Caco-2 (cell line): ENCODE measurements around the gene GNL3L. TPM values are rescaled to one million over a fixed set of nuclear protein-coding genes. Genes with fewer than 3 reads are reported as not detected.

Source experiments
- BruUV-seq: library from RNA; stranded (reverse); fragments of 400-500 nt; replicated peaks from 2 replicates; lab custom pipeline; 2021; lab: Mats Ljungman, UMichigan
- CTCF ChIA-PET: fragments of 300-600 bp; sonication (Branson Sonifier 250); formaldehyde crosslinking; loops from one replicate; lab custom pipeline; 2022; ENCODE audit warnings: antibody characterized with exemption; lab: Charles Lee
- POLR2A ChIA-PET: fragments of 300-600 bp; sonication (Branson Sonifier 250); formaldehyde crosslinking; loops from one replicate; lab custom pipeline; 2022; ENCODE audit warnings: antibody characterized with exemption; lab: Charles Lee
- DNase-seq, 2 experiments: peaks; one replicate each; pipeline versions ENCODE4 v3.0.0 to v3.0.0-alpha.2; 2020 to 2022
- H3K27me3 ChIP-seq: replicated peaks from 2 replicates; pipeline ENCODE4 v1.6.0; 2011; ENCODE audit warnings: low read length; ENCODE audit not compliant: control insufficient read depth, insufficient read depth
- H3K36me3 ChIP-seq: 2 replicates; pipeline ENCODE4 v1.5.1; 2011; ENCODE audit warnings: low read length; ENCODE audit not compliant: control insufficient read depth, insufficient read depth
- H3K4me1 ChIP-seq: fragments of 250-450 bp; sonication (Bioruptor Pico); 2 replicates; pipeline ENCODE4 v1.5.1; 2020; ENCODE audit warnings: mild to moderate bottlenecking
- H3K4me3 ChIP-seq: 2 replicates; pipeline ENCODE4 v1.5.1; 2011; ENCODE audit warnings: low read depth, mild to moderate bottlenecking, control low read depth, low read length
- H3K9me3 ChIP-seq: fragments of 250-450 bp; sonication (Bioruptor Pico); 2 replicates; pipeline ENCODE4 v1.5.1; 2020; ENCODE audit warnings: mild to moderate bottlenecking, moderate library complexity
- H3K27ac Mint-ChIP-seq: one replicate; pipeline ENCODE4 v1.8.0; 2022; ENCODE audit warnings: mixed read lengths; ENCODE audit not compliant: unreplicated experiment
- H3K27me3 Mint-ChIP-seq: one replicate; pipeline ENCODE4 v1.8.0; 2022; ENCODE audit warnings: mixed read lengths; ENCODE audit not compliant: insufficient read depth, unreplicated experiment
- H3K36me3 Mint-ChIP-seq: one replicate; pipeline ENCODE4 v1.8.0; 2022; ENCODE audit warnings: mild to moderate bottlenecking, mixed read lengths; ENCODE audit not compliant: insufficient read depth, unreplicated experiment
- H3K4me1 Mint-ChIP-seq: one replicate; pipeline ENCODE4 v1.8.0; 2022; ENCODE audit warnings: low read depth, mixed read lengths; ENCODE audit not compliant: unreplicated experiment
- H3K4me3 Mint-ChIP-seq: one replicate; pipeline ENCODE4 v1.8.0; 2022; ENCODE audit warnings: mild to moderate bottlenecking, moderate library complexity, mixed read lengths; ENCODE audit not compliant: unreplicated experiment
- H3K9me3 Mint-ChIP-seq: one replicate; pipeline ENCODE4 v1.8.0; 2022; ENCODE audit warnings: mixed read lengths; ENCODE audit not compliant: unreplicated experiment
- intact Hi-C: fragments of 100-400 bp; cut with micrococcal nuclease; formaldehyde crosslinking; loops from one replicate; pipeline ENCODE4 v1.10.0; 2022; ENCODE audit not compliant: unreplicated experiment
- total RNA-seq: library from RNA; stranded (reverse); gene quantifications from 2 replicates; pipeline ENCODE4 v1.2.3, GENCODE V29; 2022
- TF ChIP-seq, protein P1 (sequence below), 2 experiments: fragments of 200-600 bp in 1 of 2; IDR thresholded peaks; 1 replicate in 1 of 2; 2 replicates in 1 of 2; pipeline versions ENCODE4 v1.5.1 to v1.8.0; 2011 to 2022; ENCODE audit warnings: antibody characterized with exemption in 1 of 2, control low read depth in 1 of 2, inconsistent platforms in 1 of 2, low read depth in 1 of 2, low read length in 1 of 2, mild to moderate bottlenecking in 1 of 2, moderate library complexity in 1 of 2; ENCODE audit not compliant: insufficient read depth in 1 of 2, severe bottlenecking in 1 of 2, unreplicated experiment in 1 of 2

Gene GNL3L
- total RNA-seq, 1 experiment from 2014 or later, result 61.0 TPM

DNA sequence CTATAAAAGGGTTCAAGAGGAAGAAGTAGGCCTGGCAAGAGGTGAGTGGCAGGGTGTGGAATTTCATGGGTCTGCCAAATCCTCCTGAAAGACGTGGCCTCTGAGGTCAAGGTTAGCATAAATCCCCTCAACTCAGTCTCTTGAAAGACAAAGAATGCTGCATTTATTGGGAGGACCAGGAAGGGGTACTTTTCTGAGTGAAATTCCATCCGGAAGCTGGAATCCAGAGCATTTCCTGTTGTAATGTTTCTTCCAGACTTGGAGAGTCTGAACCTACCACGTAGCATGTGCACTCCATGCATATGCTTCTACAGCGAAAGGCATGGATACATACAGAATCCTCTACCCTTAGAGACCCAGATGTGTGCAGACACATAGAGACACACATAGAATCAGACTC is 20.6 kb upstream of the GNL3L start:
- no peaks in the 10 kb centered on the region for H3K27me3 ChIP-seq
- intact Hi-C loops, result no loop called here
- H3K36me3 Mint-ChIP-seq, result no peaks in the 10 kb centered on the region
- no peak overlapping the region for H3K27ac Mint-ChIP-seq
- H3K4me1 ChIP-seq, result no peaks in the 10 kb centered on the region
- ChIA-PET POLR2A (no interaction called here), CTCF (no interaction called here)
- no TSS peak for BruUV-seq
- H3K4me3 ChIP-seq, result no peak overlapping the region
- no peaks in the 10 kb centered on the region for H3K4me1 Mint-ChIP-seq
- H3K4me3 Mint-ChIP-seq, result no peak overlapping the region
- no peaks in the 10 kb centered on the region for H3K36me3 ChIP-seq
- TF ChIP-seq, protein P1, sequence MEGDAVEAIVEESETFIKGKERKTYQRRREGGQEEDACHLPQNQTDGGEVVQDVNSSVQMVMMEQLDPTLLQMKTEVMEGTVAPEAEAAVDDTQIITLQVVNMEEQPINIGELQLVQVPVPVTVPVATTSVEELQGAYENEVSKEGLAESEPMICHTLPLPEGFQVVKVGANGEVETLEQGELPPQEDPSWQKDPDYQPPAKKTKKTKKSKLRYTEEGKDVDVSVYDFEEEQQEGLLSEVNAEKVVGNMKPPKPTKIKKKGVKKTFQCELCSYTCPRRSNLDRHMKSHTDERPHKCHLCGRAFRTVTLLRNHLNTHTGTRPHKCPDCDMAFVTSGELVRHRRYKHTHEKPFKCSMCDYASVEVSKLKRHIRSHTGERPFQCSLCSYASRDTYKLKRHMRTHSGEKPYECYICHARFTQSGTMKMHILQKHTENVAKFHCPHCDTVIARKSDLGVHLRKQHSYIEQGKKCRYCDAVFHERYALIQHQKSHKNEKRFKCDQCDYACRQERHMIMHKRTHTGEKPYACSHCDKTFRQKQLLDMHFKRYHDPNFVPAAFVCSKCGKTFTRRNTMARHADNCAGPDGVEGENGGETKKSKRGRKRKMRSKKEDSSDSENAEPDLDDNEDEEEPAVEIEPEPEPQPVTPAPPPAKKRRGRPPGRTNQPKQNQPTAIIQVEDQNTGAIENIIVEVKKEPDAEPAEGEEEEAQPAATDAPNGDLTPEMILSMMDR (IDR thresholded peaks at IDR 0.05; ENCODE audit: insufficient read depth in 1 of 2, low read depth in 1 of 2, low read length in 1 of 2, severe bottlenecking in 1 of 2, unreplicated experiment in 1 of 2), result no peak
- no peak for DNase-seq
- peaks cover 6% of the 10 kb centered on the region for H3K27me3 Mint-ChIP-seq
- peaks cover 9% of the 10 kb centered on the region for H3K9me3 Mint-ChIP-seq
- H3K9me3 ChIP-seq, result no peaks in the 10 kb centered on the region

DNA sequence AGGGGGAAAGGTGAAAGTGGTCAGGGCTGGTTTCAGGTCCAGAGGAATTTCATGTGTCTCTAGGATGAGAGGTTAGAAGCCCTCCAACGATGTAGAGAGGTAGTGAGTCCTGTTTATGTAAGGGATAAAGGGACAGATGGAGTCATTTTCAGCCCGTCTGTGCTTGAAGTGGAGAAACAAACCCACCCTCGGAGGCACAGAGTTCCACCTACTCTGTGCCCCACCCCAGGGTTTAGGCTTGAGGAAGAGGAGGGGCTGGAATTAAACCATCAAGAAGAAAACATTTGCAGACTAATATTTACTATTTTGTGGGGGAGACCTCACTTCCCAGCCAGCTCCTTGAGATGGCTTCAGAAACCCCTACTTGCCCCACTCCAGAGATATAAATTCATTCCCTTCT is 868 bp upstream of the GNL3L start:
- TF ChIP-seq, protein P1 (IDR thresholded peaks at IDR 0.05; ENCODE audit: insufficient read depth in 1 of 2, low read depth in 1 of 2, low read length in 1 of 2, severe bottlenecking in 1 of 2, unreplicated experiment in 1 of 2), result no peak
- peak overlapping the region; percentile 95 for H3K27ac Mint-ChIP-seq
- BruUV-seq, result no TSS peak

DNA sequence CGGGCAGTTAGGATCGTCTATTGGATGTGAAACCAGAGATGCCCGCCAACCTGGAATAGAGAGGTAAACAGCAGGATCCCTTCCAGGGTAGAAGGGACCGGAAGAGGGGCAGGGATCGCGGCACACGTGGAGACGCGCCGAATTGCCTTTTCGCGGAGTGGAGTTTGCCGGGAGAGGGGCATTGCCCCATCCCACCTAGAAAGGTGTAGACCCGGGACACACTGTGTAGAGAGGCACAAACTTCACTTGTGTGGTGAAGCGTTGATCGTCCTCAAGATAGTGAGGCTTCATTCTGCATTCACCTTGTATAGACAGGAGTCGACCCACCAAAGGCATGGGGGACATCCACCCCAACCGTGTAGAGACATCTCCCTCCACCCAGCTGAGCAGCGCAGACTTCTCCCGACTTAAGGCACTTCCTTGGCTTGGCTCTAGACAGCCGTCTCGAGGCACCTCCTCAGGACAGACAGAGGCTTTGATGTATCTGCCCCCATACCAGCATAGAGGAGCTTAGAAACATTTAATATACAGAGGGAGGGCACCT is 410 bp downstream of the GNL3L start:
- H3K4me1 Mint-ChIP-seq, result peaks cover 7% of the 10 kb centered on the region
- no peaks in the 10 kb centered on the region for H3K9me3 ChIP-seq
- no peaks in the 10 kb centered on the region for H3K27me3 ChIP-seq
- H3K36me3 Mint-ChIP-seq, result peaks cover 31% of the 10 kb centered on the region
- DNase-seq, result no peak
- peak overlapping the region; percentile 95 for H3K27ac Mint-ChIP-seq
- TF ChIP-seq, protein P1 (IDR thresholded peaks at IDR 0.05; ENCODE audit: insufficient read depth in 1 of 2, low read depth in 1 of 2, low read length in 1 of 2, severe bottlenecking in 1 of 2, unreplicated experiment in 1 of 2), result no peak
- no peaks in the 10 kb centered on the region for H3K27me3 Mint-ChIP-seq
- intact Hi-C loops, result no loop called here
- BruUV-seq, result TSS peak; percentile 75
- peak overlapping the region; percentile 83 for H3K4me3 Mint-ChIP-seq
- ChIA-PET CTCF (no interaction called here), POLR2A (interaction anchor here (0.6 to 1.5 kb wide), 6 partner anchors 90 to 498 kb away, joined by 3 to 10 read pairs (median 3); partner anchors contain the start of genes APEX2 and TSR2)
- H3K36me3 ChIP-seq, result no peaks in the 10 kb centered on the region; the same call in 1 of the 2 replicates
- peak overlapping the region; percentile 64 for H3K4me3 ChIP-seq
- H3K4me1 ChIP-seq, result no peaks in the 10 kb centered on the region
- no peaks in the 10 kb centered on the region for H3K9me3 Mint-ChIP-seq

More for the DNA sequence above, 868 bp upstream of the GNL3L start:
- DNase-seq, result peak in 1 of 2 experiments; percentile 2
- no peaks in the 10 kb centered on the region for H3K27me3 ChIP-seq
- H3K4me1 Mint-ChIP-seq, result peaks cover 7% of the 10 kb centered on the region
- intact Hi-C loops, result no loop called here
- ChIA-PET CTCF (no interaction called here), POLR2A (interaction anchor here (0.5 to 1.5 kb wide), 4 partner anchors 16 to 471 kb away, joined by 3 to 10 read pairs (median 4); partner anchors contain the start of genes APEX2 and TSR2)
- no peaks in the 10 kb centered on the region for H3K4me1 ChIP-seq
- H3K36me3 ChIP-seq, result no peaks in the 10 kb centered on the region; the same call in 1 of the 2 replicates
- H3K9me3 ChIP-seq, result no peaks in the 10 kb centered on the region
- H3K4me3 Mint-ChIP-seq, result peak overlapping the region; percentile 83
- H3K27me3 Mint-ChIP-seq, result no peaks in the 10 kb centered on the region
- peak overlapping the region; percentile 56 for H3K4me3 ChIP-seq
- peaks cover 19% of the 10 kb centered on the region for H3K36me3 Mint-ChIP-seq
- H3K9me3 Mint-ChIP-seq, result no peaks in the 10 kb centered on the region
